HG02759 (cell line): Measurements from ENCODE around the gene TPO.
"Not testable (repeated sequence)": the region's sequence is repeated elsewhere in the genome, so short reads cannot be mapped to it uniquely, and the experiment has no call there.

Source experiments
- ATAC-seq: cut with Tn5 transposase; IDR thresholded peaks from one replicate; pipeline ENCODE4 v1.9.1; 2021; ENCODE audit warnings: mild to moderate bottlenecking, moderate library complexity; ENCODE audit not compliant: unreplicated experiment

Gene TPO

GRCh38 chr2:1548910-1549673 lies 135.8 kb downstream of the TPO start:
- ATAC-seq = no peak

GRCh38 chr2:1550076-1550475 lies 136.8 kb downstream of the TPO start:
- ATAC-seq = no peak

- peak; percentile 90 for ATAC-seq
Observed at GRCh38 chr2:1550658-1551316, 137.5 kb downstream of the TPO start.

- ATAC-seq = no peak
Observed at GRCh38 chr2:1551905-1552304, 138.6 kb downstream of the TPO start.

- ATAC-seq = no peak
Observed at GRCh38 chr2:1552611-1553010, 139.3 kb downstream of the TPO start.

GRCh38 chr2:1553671-1554295 lies 140.5 kb downstream of the TPO start:
- no peak for ATAC-seq

- ATAC-seq = no peak
Observed at GRCh38 chr2:1556286-1556685, 143.0 kb downstream of the TPO start.

GRCh38 chr2:1556776-1557466 lies 143.7 kb downstream of the TPO start:
- no peak for ATAC-seq

GRCh38 chr2:1557467-1557820 lies 144.2 kb downstream of the TPO start:
- ATAC-seq = no peak

GRCh38 chr2:1559589-1560175 lies 146.4 kb downstream of the TPO start:
- no peak for ATAC-seq

- no peak for ATAC-seq
Observed at GRCh38 chr2:1561259-1561658, 148.0 kb downstream of the TPO start.

- ATAC-seq = no peak
Observed at GRCh38 chr2:1561811-1562421, 148.7 kb downstream of the TPO start.

- no peak for ATAC-seq
Observed at GRCh38 chr2:1563084-1563857, 150.0 kb downstream of the TPO start.

- ATAC-seq = no peak
Observed at GRCh38 chr2:1563943-1564891, 151.0 kb downstream of the TPO start.

- no peak for ATAC-seq
Observed at GRCh38 chr2:1567556-1568344, 154.5 kb downstream of the TPO start.

- not testable (repeated sequence) for ATAC-seq
Observed at GRCh38 chr2:1568345-1568668, 155.0 kb downstream of the TPO start.

- no peak for ATAC-seq
Observed at GRCh38 chr2:1569879-1570450, 156.7 kb downstream of the TPO start.
